Camera-type eye (tissue), 1 donor: ENCODE results near the gene ANXA5. TPM values are rescaled to one million over a fixed set of nuclear protein-coding genes. Genes with fewer than 3 reads are reported as not detected.

Experiments used
- total RNA-seq: library from RNA; depleted of rRNA; stranded (reverse); fragments of >200 nt; gene quantifications from one replicate; pipeline ENCODE4 v1.2.3, GENCODE V29; 2014

The ANXA5 gene
- 193 TPM for total RNA-seq

DNA sequence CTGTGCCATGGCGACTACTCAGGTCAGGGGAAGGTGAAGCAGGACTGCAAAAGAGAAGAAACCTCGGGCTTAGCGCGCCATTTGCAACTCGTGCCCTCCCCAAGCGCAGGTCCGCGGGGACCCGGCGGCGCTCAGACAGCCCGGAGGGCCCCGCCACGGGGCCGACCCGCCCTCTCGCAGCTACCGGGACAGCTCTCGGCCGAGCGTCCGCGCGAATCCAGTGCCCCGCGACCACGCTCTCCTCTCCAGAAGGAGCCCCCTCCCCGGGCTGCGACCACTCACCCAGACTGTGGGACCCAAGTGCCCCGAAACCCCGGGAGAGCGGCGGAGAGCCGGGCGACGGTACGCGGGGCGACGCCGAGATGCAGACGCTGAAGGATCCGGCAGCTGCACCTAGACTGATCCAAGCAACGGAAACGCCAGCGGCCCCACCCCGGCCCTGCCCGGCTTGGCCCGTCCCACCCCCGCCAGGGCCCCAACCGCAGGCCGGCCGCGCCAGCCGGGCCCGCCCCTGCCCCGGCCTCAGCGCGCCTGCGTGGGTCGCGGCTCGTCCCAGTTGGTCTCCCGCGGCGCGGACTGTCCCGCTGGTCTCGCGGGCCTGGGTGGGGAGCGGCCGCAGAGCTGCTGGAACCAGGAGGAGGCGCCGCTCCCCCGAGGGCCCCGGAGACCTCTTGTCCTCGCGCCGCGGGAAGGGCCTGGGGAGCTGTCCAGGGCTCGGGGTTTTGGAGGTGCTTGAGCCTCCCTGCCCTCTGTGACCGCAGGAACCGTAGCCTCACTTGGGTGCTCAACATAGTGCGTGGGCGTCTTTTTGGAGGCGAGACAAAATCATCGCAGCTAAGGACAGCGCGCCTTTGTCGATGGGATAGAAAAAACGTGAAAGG is at the start of gene ANXA5:
TSS of gene ANXA5 (minus strand) at position 400 of the 881 bp plus-strand sequence. CDS start at position 9, 391 bp downstream.

Other genes with a start within 250 kb of the ANXA5 start
- gene SMIM43, start 68.2 kb upstream of the ANXA5 start, total RNA-seq, result 3.2 TPM
- gene EXOSC9, start 104.3 kb upstream of the ANXA5 start, total RNA-seq, result 41.3 TPM
- gene CCNA2, start 126.9 kb upstream of the ANXA5 start, total RNA-seq, result 22.1 TPM
- gene BBS7, start 173.5 kb upstream of the ANXA5 start, total RNA-seq, result 51.6 TPM